ENCODE data around the gene PTGDR.

PTGDR gene

DNA sequence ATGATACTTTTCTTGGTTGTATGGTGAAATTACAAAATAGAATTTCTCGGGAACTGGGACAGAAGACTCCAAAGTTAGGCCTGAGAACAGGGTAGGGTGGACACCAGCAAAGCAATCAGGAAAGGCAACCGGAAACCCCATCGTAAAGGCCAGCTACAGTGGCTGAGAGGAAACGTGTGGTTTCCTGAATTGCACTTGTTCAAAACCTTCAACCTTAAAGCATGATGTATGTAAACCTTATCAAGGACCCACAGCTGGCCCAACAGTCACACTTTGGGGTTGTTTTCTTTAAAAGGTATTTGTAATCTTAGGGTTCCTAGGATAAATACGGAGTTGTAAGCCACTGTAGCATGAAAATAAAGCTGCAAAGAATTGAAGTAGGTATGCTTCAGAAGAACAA, 2.2 kb upstream of the PTGDR start:
- DNase-seq (ENCODE audit: low spot score): no peak

DNA sequence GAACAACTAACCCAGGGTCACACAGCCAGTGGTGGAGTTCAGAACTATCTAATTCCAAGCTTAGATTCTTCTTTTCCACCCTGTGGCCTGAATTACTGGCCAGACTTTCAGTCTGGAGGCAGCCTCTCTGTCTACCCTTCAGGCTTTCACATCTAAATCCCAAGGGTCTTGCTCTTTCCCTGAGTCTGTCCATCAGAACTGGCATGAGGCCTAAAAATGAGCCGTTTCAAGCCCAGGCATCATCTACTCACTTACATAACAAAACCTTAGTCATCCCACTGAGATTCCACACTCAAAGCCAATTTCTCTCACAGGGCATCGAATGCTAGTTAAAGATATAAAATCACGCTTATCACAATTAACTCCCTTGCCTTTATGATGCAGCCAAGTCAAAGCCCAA, 1.3 kb upstream of the PTGDR start:
- peak; percentile 63 for DNase-seq (ENCODE audit: low spot score)

DNA sequence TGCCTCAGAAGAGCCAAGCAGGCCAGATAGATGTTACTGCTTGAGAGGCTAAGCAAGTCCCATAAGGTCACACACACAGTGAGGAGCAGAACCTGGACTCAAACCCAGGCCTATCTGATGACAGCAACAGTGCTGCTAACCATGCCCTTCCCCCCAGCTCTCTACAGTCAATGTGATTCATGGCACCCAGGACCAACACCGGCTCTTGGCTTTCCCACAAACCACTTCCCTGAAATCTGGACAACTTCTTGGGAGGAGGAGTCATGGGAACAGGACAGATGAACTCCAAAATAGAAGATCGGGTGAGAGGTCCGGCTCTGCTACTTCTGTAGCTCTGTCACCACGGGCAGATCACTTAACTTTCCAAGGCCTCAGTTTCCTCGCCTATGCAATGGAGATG, 716 bp upstream of the PTGDR start:
- DNase-seq (ENCODE audit: low spot score): peak; percentile 16

DNA sequence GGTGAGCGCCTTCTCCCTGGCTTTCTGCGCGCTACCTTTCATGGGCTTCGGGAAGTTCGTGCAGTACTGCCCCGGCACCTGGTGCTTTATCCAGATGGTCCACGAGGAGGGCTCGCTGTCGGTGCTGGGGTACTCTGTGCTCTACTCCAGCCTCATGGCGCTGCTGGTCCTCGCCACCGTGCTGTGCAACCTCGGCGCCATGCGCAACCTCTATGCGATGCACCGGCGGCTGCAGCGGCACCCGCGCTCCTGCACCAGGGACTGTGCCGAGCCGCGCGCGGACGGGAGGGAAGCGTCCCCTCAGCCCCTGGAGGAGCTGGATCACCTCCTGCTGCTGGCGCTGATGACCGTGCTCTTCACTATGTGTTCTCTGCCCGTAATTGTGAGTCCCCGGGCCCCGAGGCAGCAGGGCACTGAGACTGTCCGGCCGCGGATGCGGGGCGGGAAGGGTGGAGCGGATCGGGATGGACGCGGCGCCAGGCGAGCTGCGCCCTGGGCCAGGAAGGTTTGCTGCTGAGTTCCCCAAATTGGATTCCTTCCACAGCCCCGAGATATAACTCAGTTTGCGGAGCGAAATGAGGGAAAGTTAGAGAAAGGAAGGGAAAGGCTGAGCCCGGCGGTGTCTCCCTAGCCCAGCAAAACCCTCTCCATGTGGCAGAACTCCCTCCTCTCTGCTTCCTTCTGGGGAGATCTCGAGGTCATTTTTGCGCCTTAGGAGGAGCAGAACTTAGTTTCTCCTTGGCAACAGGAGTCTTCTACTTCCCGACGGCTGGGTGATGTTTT, 972 bp downstream of the PTGDR start:
- peak; percentile 17 for DNase-seq (ENCODE audit: low spot score)

DNA sequence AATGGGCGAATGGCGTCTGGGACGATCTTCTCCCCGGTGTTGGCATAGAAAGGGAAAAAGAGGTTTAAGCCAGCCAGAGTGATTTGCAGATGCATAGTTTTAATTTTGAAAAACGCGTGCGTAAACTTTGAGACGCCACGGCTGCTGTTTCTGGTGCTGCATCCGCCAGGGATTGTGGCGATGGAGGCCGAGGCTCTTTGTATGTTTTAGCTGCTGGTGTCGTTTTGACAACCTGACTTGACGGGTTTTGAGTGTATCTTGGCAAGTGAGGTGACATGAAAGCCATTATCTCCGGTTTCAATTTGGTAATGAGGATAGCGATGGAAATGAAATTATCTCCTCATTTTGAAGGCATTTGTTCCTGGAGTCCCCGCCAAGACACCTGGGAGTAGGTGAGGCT, 1.6 kb downstream of the PTGDR start:
- DNase-seq (ENCODE audit: low spot score): no peak

DNA sequence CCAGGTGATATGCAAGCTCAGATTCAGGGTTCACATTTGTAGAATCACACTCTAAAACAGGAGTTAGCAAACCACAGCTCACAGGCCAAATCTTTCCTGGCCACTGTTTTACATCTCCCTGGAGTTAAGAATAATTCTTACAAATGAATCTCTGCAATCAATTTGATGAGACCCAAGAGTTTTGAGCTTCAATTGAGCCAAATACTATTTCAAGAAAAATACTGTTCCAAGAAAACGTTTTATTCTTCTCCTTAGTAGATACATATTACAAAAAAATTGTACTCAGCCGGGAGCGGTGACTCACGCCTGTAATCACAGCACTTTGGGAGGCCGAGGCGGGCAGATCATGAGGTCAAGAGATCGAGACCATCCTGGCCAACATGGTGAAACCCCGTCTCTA, 2.5 kb downstream of the PTGDR start:
- no peak for DNase-seq (ENCODE audit: low spot score)

DNA sequence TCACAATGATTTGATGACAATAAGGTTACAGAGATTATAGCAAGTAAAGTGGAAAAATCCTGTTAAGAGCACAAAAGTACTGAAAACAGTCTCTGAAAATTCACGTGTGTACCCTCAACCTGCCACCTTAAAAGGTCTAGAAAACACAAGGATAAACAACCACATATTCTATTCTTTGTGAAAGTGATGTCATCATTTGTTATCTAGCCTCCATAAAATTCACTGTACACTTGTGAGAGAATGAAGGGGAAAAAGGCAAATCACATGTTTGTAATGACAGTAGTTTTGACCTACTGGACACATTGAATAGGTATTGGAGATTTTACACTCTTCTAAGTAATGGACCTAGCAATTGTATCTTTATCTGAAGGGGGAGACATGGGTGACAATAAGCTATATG, 4.0 kb downstream of the PTGDR start:
- DNase-seq (ENCODE audit: low spot score): no peak

DNA sequence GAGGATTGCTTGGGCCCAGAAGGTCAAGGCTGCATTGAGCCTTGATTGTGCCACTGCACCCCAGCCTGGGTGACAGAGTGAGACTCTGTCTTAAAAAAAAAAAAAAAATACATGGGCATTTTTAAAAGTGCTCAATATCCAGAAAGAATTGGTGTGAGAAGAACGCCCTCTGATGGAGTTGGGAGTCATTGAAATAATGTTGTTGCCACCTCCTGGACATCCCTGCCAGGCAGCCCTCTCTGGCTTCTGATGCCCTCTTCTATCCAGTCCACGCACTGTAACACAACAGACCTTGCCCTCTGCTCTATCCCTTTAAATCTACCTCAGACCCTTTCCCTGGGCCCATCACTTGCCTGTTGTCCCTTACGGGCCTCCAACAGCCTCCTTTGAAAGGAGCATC, 4.9 kb downstream of the PTGDR start:
- peak; percentile 61 for DNase-seq (ENCODE audit: low spot score)

DNA sequence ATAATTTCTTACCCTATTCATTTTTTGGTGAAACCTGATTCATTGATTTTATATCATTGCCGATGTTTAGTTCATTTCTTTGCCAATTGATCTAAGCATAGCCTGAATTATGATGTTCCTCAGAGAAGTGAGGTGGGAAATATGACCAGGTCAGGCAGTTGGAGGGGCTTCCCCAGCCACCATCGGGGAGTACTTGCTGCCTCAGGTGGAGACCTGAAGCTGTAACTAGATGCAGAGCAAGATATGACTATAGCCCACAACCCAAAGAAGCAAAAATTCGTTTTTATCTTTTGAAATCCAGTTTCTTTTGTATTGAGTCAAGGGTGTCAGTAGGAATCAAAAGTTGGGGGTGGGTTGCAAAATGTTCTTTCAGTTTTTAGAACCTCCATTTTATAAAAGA, 7.9 kb downstream of the PTGDR start:
- no peak for DNase-seq (ENCODE audit: low spot score)

DNA sequence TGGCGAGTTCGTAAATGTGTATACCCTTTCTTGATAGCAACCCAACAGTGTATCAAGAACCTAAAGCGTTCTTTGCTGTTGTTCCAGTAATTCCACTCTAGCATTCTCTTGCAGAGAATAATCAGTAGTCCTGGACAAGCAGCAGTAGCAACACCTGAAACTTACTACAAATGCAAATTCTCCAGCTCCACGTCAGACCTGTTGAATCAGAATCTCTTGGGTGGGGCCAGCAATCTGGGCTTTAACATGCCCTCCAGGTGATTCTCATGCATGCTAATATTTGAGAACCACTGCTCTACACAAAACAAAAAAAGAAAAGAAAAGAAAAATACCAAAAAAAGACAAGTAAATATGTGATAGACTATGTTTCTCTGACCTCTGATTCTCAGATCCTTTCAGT, 10.1 kb downstream of the PTGDR start:
- no peak for DNase-seq (ENCODE audit: low spot score)

DNA sequence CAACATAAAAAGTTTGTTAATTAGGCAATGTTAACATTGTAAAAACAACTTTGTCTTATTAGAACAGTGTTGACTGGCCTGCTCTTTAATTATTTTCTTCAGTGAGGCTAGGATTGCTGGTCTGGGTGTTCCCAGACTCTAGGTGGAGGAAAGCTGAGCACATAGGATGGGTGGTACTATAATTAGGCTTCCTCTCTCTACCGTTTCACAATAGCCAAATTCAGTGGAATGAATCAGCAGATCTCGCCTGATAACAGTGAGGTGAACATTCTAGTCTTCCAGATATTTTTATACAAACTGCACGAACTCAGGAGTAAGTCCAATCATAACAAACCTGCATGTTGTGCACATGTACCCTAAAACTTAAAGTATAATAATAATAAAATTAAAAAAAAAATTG, 11.9 kb downstream of the PTGDR start:
- DNase-seq (ENCODE audit: low spot score): peak; percentile 63

DNA sequence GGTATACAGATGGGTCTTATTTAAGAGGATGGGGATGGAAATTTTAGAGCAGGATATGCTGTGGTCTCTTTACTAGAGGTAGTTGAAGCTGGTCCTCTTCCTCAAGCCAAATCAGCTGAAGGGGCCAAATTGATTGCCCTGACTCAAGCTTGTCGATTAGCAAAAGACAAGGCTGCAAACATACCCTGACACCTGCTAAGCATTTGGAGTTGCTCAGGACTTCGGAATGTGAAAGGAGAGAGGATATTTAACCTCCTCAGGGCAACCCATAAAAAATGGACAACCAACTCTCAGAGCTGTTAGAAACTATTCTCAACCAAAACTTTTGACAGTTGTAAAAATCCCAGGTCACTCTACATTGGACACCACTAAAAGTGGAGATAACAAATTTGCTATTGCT, 15.6 kb downstream of the PTGDR start:
- no peak for DNase-seq (ENCODE audit: low spot score)

DNA sequence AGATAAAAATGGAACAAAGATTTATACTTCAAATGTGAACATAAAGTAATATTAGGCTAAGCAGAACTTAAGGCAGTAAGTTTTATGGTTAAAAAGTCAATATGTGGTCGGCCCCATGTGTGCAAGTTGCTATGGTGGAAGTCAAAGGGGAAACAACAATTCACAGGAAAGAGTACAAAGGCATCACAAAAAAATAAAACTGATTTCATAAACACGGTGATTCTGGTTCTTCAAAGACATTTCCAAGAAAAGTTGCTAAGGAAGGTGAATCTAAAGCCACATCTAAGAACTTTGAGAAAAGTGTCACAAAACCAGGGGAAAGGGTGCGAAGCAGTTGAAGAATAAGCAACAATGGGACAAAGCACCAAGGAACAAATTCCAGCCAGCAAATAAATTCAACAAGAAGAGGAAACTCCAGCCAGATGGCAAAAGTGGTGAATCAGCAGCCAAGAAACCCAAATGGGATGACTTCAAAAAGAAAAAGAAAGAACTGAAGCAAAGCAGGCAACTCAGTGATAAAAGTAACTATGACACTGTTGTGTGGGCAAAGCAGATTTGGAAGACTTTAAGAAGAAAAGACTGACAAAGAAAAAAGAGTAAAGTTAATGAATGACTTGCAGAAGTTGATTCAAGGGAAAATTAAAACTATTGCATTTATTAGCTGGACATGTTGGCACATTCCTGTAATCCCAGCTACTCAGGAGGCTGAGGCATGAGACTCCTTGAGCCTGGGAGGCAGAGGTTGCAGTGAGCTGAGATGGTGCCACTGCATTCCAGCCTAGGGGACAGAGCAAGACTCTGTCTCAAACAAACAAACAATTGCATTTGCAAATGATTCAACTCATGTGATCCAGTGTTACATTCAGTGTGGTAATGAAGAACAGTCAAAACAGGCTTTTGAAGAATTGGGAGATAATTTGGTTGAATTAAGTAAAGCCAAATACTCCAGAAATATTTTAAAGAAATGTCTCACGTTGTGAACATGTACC, 19.5 kb downstream of the PTGDR start:
- DNase-seq (ENCODE audit: low spot score): no peak

DNA sequence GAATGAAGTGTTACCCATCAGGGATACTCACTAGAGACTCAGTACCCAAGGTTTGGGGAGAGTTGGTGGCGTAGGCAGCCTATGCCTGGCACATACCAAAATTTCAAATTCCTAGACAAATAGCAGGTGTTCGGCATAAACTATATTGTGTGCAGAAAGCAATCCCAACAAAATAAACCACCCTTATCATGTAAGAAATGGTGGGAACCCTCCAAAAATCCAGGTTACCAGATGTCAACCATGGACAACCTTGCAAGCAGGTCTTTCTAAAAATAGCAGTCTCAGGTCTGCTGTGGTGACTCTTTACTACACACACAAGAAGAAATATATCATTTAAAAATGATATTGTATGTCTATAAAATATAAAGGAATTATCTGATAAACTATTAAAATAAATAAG, 28.9 kb downstream of the PTGDR start:
- DNase-seq (ENCODE audit: low spot score): no peak

DNA sequence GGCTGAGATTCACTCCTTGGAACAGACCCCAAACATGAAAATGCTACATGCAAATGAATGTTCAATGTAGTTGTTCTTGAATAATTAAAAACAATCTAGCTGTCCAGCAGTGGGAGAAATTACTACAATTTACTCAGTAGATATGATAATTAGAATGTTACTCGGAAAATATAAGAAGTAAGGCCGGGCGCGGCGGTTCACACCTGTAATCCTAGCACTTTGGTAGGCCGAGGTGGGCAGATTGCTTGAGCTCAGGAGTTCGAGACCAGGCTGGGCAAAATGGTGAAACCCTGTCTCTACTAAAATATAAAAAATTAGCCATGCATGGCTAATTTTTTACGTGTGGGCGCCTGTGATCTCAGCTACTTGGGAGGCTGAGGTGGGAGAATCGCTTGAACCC, 31.3 kb downstream of the PTGDR start:
- DNase-seq (ENCODE audit: low spot score): no peak

DNA sequence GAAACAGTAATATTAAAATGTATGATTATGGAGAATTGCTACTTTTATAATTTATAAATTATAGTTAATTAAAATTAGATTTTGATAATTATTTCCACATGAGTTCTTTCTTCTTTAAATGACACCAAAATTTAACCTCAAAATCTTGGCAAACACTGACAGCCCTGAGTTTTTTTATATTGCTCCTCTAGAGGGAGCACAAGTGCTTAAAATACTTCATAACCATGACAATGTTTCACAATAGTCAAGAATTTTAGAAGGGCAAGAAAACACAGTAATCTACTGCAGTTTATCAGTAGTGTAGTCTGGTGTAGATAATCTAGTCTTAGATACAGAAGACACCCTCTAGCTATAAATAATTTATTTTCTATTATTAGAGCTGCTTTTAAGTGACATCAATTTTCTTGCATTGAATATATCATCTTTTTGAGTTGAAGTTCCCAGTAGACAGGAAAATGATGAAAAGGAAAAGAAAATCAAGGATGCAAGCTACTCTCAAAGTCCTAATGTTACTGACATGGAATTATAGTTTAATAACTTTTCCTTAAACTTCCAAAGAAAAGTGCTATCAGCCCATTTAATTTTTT, 32.3 kb downstream of the PTGDR start:
- DNase-seq (ENCODE audit: low spot score): peak; percentile 76

DNA sequence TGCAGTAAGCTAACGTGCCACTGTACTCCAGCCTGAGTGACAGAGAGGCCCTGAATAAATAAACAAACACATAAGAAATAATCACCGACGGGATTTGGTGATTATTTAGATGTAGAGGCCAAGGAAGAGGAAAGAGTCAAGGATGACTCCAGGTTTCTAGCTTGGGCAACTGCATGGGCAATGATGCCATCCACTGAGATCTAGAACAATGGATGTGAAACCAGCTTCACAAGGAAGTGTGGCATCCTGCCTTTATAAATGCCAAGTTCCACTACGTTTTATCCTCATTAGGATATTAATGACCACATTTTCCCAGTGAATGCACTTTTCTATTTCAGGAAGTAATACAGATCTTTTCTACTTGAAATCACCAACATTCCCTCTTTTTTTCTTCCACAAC, 35.7 kb downstream of the PTGDR start:
- DNase-seq (ENCODE audit: low spot score): no peak

DNA sequence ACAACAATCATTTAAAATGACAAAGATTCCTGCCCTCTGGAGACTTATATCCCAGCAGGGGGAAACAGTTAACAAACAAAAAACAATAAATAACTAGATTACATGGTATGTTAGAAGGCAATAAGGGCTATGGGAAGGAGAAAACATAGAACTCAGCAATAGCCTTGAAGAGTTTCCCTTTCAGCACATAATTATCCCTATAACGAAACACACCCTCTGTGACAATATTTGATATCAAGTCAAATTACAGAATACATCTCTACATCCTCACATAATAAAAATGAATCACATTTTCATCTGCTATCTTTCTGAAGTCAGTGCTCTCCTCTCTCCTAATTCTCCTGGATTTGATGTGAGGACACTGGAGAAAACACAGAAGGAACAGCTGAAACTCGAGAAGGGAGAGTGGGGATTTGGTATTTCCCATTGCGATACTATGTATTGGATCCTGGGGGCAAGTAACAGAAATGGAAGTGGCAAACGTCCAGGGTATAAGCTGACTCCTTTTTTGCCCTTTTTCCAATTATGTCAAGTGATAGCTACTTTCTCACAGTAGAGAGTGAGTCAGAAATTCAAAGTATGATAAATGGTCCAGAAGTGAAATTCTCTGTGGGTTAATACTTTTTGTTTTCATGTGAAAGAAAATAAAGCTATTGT, 36.9 kb downstream of the PTGDR start:
- DNase-seq (ENCODE audit: low spot score): no peak

DNA sequence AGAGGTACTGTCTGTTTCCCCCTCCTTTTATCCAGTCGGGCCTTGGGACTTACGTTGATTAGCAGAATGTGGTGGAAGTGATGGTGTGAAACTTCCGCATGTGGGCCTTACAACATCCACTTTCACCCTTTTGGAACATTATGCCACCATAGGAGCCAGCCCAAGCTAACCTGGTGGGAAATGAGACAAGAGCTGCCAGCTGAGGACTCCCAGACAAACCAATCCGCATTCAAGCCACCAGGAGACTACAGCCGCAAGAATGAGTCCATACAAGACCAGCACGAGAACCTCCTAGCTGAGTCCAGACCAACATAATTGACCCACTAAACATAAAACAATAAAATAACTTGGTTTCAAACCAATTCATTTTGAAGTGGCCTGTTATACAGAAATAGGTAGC, 37.5 kb downstream of the PTGDR start:
- DNase-seq (ENCODE audit: low spot score): no peak

DNA sequence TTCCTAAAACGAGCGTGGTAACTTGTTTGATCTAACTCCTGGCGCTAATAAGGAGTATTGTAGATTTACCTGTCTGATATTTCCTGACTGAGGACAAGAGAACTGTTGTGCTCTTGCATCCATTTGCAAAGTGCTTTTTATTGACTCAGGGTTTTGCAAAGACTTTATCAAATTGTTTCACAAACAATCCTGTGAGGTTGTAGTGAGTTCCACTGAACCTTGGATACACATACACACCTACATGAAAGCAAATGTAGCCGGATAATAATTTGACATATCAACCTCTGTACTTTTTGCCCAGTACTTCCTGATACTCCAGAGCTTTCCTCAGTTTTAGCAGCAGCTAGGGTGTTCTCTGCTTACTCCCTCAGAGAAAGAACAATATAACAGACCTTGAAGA, 39.9 kb downstream of the PTGDR start:
- DNase-seq (ENCODE audit: low spot score): no peak

DNA sequence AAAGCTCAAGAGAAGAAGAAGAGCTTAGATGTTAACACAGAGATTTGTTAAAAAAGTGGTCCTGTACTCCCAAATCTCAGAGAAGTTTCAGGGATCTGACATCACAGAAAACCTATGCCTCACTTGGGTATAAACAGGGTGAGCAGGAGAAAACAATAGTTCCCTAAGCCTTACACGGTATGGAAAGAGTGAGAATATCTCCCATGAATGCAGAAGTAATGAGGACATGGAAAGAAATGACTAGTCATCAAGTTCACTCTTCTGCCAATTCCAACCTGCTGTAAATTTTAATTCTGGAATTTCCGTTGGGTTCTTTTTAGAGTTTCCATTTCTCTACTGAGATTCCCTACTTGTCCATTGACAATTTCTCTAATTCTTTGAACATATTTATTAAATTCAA, 40.4 kb downstream of the PTGDR start:
- DNase-seq (ENCODE audit: low spot score): peak; percentile 22

DNA sequence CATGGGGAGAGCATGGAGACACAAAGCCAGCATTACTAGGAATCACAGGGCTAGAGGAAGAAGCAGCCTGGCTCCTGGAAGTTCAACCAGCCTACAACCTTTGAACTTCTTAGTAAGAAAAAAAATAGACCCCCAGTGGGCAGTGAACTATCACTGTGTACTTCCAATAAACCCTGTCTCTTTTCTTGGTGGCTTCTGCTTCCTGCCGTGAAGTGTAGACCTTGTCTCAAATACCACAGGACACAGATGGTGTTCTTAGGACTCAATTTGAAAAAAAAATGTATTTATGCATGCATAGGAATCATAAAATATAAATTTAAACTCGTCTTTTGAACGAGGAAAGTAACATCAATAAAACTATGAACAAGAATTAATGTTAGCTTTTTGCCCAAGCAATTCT, 43.0 kb downstream of the PTGDR start:
- DNase-seq (ENCODE audit: low spot score): no peak
